PC-9 (cell line): Measurements from ENCODE around the gene SLC7A9. TPM values are rescaled to one million over a fixed set of nuclear protein-coding genes. Genes with fewer than 3 reads are reported as not detected.

ENCODE experiments used
- BruUV-seq: library from RNA; stranded (reverse); fragments of 400-500 nt; replicated peaks from 2 replicates; lab custom pipeline; 2021; lab: Mats Ljungman, UMichigan
- CTCF ChIA-PET: fragments of 300-600 bp; sonication (Branson Sonifier 250); formaldehyde crosslinking; loops from one replicate; lab custom pipeline; 2022; ENCODE audit warnings: antibody characterized with exemption; lab: Charles Lee
- POLR2A ChIA-PET: fragments of 300-600 bp; sonication (Branson Sonifier 250); formaldehyde crosslinking; loops from one replicate; lab custom pipeline; 2022; ENCODE audit warnings: antibody characterized with exemption; ENCODE audit not compliant: unreplicated experiment; lab: Charles Lee
- DNase-seq, 2 experiments: peaks; one replicate each; pipeline versions ENCODE4 v3.0.0 to v3.0.0-alpha.2; 2015 to 2022; ENCODE audit warnings: mixed read lengths in 1 of 2
- H2AFZ ChIP-seq: fragments of 200-600 bp; sonication (generic); 2 replicates; pipeline ENCODE4 v1.8.1; 2017; ENCODE audit warnings: antibody characterized with exemption
- H3F3A ChIP-seq: fragments of 200-600 bp; sonication (generic); 2 replicates; pipeline ENCODE4 v1.8.1; 2017; ENCODE audit warnings: antibody characterized with exemption, mild to moderate bottlenecking, low read depth; ENCODE audit not compliant: insufficient read depth
- H3K27ac ChIP-seq: fragments of 200-600 bp; sonication (generic); 2 replicates; pipeline ENCODE4 v1.6.1; 2016; ENCODE audit warnings: mixed run types
- H3K27me3 ChIP-seq: fragments of 200-600 bp; sonication (generic); 2 replicates; pipeline ENCODE4 v1.6.1; 2016; ENCODE audit warnings: low read depth, mixed run types; ENCODE audit not compliant: insufficient read depth
- H3K36me3 ChIP-seq: fragments of 200-600 bp; sonication (generic); 2 replicates; pipeline ENCODE4 v1.6.1; 2016; ENCODE audit warnings: low read depth, mixed run types
- H3K4me1 ChIP-seq: fragments of 200-600 bp; sonication (generic); replicated peaks from 2 replicates; pipeline ENCODE4 v1.6.1; 2016; ENCODE audit warnings: mixed run types; ENCODE audit not compliant: insufficient read depth
- H3K4me2 ChIP-seq: fragments of 200-600 bp; sonication (generic); 2 replicates; pipeline ENCODE4 v1.6.1; 2017; ENCODE audit warnings: mixed run types
- H3K4me3 ChIP-seq: fragments of 200-600 bp; sonication (generic); 2 replicates; pipeline ENCODE4 v1.6.1; 2016; ENCODE audit warnings: mixed run types
- H3K79me2 ChIP-seq: fragments of 200-600 bp; sonication (generic); 2 replicates; pipeline ENCODE4 v1.6.1; 2017; ENCODE audit warnings: low read depth, mixed run types
- H3K9me2 ChIP-seq: fragments of 200-600 bp; sonication (generic); 2 replicates; pipeline ENCODE4 v1.8.1; 2017; ENCODE audit warnings: mild to moderate bottlenecking; ENCODE audit not compliant: insufficient read depth
- H3K9me3 ChIP-seq: fragments of 200-600 bp; sonication (generic); 2 replicates; pipeline ENCODE4 v1.8.1; 2016; ENCODE audit warnings: low read depth; ENCODE audit not compliant: insufficient read depth
- H4K20me1 ChIP-seq: fragments of 200-600 bp; sonication (generic); 2 replicates; pipeline ENCODE4 v1.8.1; 2017; ENCODE audit not compliant: insufficient read depth
- EZH2 ChIP-seq: fragments of 200-600 bp; sonication (generic); IDR thresholded peaks from 2 replicates; pipeline ENCODE4 v1.8.0; 2017; ENCODE audit warnings: antibody characterized with exemption, low read depth
- intact Hi-C: fragments of 100-400 bp; cut with micrococcal nuclease; formaldehyde crosslinking; loops from one replicate; pipeline ENCODE4 v1.10.0; 2022; ENCODE audit not compliant: unreplicated experiment
- total RNA-seq: library from RNA; stranded (reverse); gene quantifications from 2 replicates; pipeline ENCODE4 v1.2.3, GENCODE V29; 2021
- TF ChIP-seq, protein P1 (sequence below): fragments of 200-600 bp; sonication (generic); conservative IDR thresholded peaks from 2 replicates; pipeline ENCODE4 v1.6.1; 2017; ENCODE audit warnings: mixed run types, antibody characterized with exemption, mild to moderate bottlenecking, moderate library complexity

The SLC7A9 gene
- total RNA-seq, 1 experiment from 2014 or later, result 0.33 TPM

DNA sequence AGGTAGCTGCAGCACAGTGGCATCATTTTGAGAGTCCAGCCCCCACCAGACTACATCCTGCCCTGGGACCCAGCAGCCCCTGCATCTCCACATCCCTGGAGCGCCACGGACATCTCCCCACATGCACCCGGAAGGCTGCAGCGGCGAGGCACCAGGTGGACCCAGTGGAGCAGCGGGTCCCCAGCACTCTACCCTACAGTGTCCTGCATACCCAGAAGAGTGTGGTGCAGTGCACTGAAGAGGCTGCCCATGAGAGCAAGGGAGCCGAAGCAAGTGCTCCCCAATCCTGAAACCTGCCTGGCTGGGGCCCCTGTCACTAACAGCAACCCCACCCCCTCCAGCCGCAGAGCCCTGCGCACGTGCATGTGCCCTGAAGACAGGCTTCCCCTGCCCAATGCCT is 21.3 kb upstream of the SLC7A9 start:
- Histone ChIP-seq H3K27ac (no peak overlapping the region), H3K27me3 (no peaks in the 10 kb centered on the region), H3K36me3 (no peaks in the 10 kb centered on the region), H3K9me3 (peaks cover 16% of the 10 kb centered on the region; the same call in 1 of the 2 replicates), H3K79me2 (no peaks in the 10 kb centered on the region), H3K9me2 (no peaks in the 10 kb centered on the region), H3F3A (no peaks in the 10 kb centered on the region), H3K4me1 (no peaks in the 10 kb centered on the region), H2AFZ (no peak overlapping the region), H4K20me1 (no peaks in the 10 kb centered on the region), H3K4me2 (no peak overlapping the region), H3K4me3 (no peak overlapping the region)
- TF ChIP-seq EZH2, result no peak
- TF ChIP-seq, protein P1, sequence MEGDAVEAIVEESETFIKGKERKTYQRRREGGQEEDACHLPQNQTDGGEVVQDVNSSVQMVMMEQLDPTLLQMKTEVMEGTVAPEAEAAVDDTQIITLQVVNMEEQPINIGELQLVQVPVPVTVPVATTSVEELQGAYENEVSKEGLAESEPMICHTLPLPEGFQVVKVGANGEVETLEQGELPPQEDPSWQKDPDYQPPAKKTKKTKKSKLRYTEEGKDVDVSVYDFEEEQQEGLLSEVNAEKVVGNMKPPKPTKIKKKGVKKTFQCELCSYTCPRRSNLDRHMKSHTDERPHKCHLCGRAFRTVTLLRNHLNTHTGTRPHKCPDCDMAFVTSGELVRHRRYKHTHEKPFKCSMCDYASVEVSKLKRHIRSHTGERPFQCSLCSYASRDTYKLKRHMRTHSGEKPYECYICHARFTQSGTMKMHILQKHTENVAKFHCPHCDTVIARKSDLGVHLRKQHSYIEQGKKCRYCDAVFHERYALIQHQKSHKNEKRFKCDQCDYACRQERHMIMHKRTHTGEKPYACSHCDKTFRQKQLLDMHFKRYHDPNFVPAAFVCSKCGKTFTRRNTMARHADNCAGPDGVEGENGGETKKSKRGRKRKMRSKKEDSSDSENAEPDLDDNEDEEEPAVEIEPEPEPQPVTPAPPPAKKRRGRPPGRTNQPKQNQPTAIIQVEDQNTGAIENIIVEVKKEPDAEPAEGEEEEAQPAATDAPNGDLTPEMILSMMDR, result no peak
- no TSS peak for BruUV-seq
- intact Hi-C loops, result no loop called here
- POLR2A ChIA-PET, result no interaction called here
- CTCF ChIA-PET, result no interaction called here
- no peak for DNase-seq

DNA sequence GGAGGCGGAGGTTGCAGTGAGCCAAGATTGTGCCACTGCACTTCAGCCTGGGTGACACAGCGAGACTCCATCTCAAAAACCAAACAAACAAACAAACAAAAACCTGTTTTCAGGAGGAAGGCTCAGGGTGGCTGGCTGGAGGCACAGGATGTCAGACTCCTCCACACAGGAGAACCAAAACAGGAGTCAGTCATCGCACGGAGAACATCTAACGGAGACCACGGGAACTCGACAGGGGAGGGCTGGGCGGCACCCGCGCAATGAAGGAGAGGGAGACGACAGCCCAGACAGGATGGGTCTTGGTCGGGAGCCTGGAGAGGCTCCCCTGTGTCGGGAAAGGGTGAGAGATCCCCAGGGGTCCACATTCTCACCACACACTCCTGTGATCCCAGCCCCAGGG is 20.8 kb upstream of the SLC7A9 start:
- H3K4me3 ChIP-seq, result no peak overlapping the region
- H4K20me1 ChIP-seq, result no peaks in the 10 kb centered on the region
- no peak overlapping the region for H3K27ac ChIP-seq
- no TSS peak for BruUV-seq
- no peaks in the 10 kb centered on the region for H3F3A ChIP-seq
- peaks cover 16% of the 10 kb centered on the region; the same call in 1 of the 2 replicates for H3K9me3 ChIP-seq
- no peak for TF ChIP-seq EZH2
- H3K4me2 ChIP-seq, result no peak overlapping the region
- ChIA-PET CTCF (no interaction called here), POLR2A (no interaction called here)
- H3K27me3 ChIP-seq, result no peaks in the 10 kb centered on the region
- H3K36me3 ChIP-seq, result no peaks in the 10 kb centered on the region
- no peaks in the 10 kb centered on the region for H3K4me1 ChIP-seq
- intact Hi-C loops, result no loop called here
- no peaks in the 10 kb centered on the region for H3K79me2 ChIP-seq
- no peak for DNase-seq
- no peak overlapping the region for H2AFZ ChIP-seq
- H3K9me2 ChIP-seq, result no peaks in the 10 kb centered on the region

GRCh38 chr19:32889137-32889934 is 19.8 kb upstream of the SLC7A9 start:
- no peaks in the 10 kb centered on the region for H3K36me3 ChIP-seq
- no peak overlapping the region for H3K4me3 ChIP-seq
- no TSS peak for BruUV-seq
- no peaks in the 10 kb centered on the region for H3K4me1 ChIP-seq
- H3F3A ChIP-seq, result no peaks in the 10 kb centered on the region
- H3K27ac ChIP-seq, result no peak overlapping the region
- TF ChIP-seq, protein P1, result no peak
- H3K9me2 ChIP-seq, result no peaks in the 10 kb centered on the region
- no peaks in the 10 kb centered on the region for H3K79me2 ChIP-seq
- no peaks in the 10 kb centered on the region for H3K27me3 ChIP-seq
- no peak overlapping the region for H3K4me2 ChIP-seq
- CTCF ChIA-PET, result no interaction called here
- POLR2A ChIA-PET, result no interaction called here
- no peak overlapping the region for H2AFZ ChIP-seq
- peaks cover 16% of the 10 kb centered on the region; the same call in 1 of the 2 replicates for H3K9me3 ChIP-seq
- intact Hi-C loops, result no loop called here
- no peak for DNase-seq
- H4K20me1 ChIP-seq, result no peaks in the 10 kb centered on the region
